Measurements from ENCODE around the gene G6PC2. TPM values are rescaled to one million over a fixed set of nuclear protein-coding genes. Genes with fewer than 3 reads are reported as not detected.

The G6PC2 gene
- total RNA-seq, 1 donor from 2014 or later, result not detected

- DNase-seq (ENCODE audit: low spot score in 2 of 2, unreplicated experiment in 2 of 2), result no peak
- peaks cover 9% of the 10 kb centered on the region for H3K36me3 Mint-ChIP-seq
- TF ChIP-seq CTCF (IDR thresholded peaks at IDR 0.05; ENCODE audit: unreplicated experiment), result no peak
- peaks cover 10% of the 10 kb centered on the region for H3K27me3 Mint-ChIP-seq (ENCODE audit: low read depth)
- no peaks in the 10 kb centered on the region for H3K9me3 Mint-ChIP-seq
- H3K27ac Mint-ChIP-seq, result no peak overlapping the region
- H3K4me1 Mint-ChIP-seq, result peaks cover 17% of the 10 kb centered on the region
- peak overlapping the region; percentile 91 for H3K4me3 Mint-ChIP-seq
These were observed 11.5 kb upstream of the G6PC2 start for GRCh38 chr2:168889635-168890005.

- TF ChIP-seq CTCF (IDR thresholded peaks at IDR 0.05; ENCODE audit: unreplicated experiment), result no peak
- Mint-ChIP-seq H3K9me3 (no peaks in the 10 kb centered on the region), H3K4me1 (peaks cover 17% of the 10 kb centered on the region), H3K27ac (peak within 1 kb of the TSS; percentile 54), H3K36me3 (peaks cover 8% of the 10 kb centered on the region), H3K4me3 (peak within 1 kb of the TSS; percentile 91), H3K27me3 (ENCODE audit: low read depth) (peaks cover 10% of the 10 kb centered on the region)
- DNase-seq (ENCODE audit: low spot score in 2 of 2, unreplicated experiment in 2 of 2), result peak; percentile 80 to 88
These were observed 10.9 kb upstream of the G6PC2 start, which contains the start of gene SPC25 for GRCh38 chr2:168890006-168890782. Gene SPC25, minus strand, starts transcription at chr2:168890430. Its CDS starts 911 bp downstream, at chr2:168889519.

- TF ChIP-seq CTCF (IDR thresholded peaks at IDR 0.05; ENCODE audit: unreplicated experiment), result no peak
- Mint-ChIP-seq H3K36me3 (peaks cover 5% of the 10 kb centered on the region), H3K4me3 (no peak overlapping the region), H3K27ac (no peak overlapping the region), H3K4me1 (peaks cover 17% of the 10 kb centered on the region), H3K9me3 (no peaks in the 10 kb centered on the region), H3K27me3 (ENCODE audit: low read depth) (peaks cover 10% of the 10 kb centered on the region)
- DNase-seq (ENCODE audit: low spot score in 2 of 2, unreplicated experiment in 2 of 2), result no peak
These were observed 8.8 kb upstream of the G6PC2 start for GRCh38 chr2:168892327-168892726.

DNA sequence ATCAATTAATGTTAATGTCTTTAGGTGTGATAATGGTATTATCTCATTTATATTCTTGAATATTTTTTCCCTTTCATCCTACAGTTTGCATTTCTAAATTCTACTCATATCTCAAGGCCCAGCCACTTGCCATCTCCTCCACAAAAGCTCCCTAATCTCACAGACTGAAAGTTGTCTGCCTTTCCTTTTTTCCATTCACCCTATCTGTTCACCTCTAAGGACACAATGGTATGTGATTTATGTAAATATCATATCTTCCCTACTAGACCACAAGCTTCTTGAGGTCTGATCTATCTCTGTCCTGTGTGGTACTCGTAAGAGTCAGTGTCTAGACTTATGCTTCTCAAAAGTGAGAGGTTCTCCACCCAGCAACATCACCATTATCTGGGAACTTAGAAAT is 7.0 kb upstream of the G6PC2 start:
- no peak for DNase-seq (ENCODE audit: low spot score in 2 of 2, unreplicated experiment in 2 of 2)
- no peak for TF ChIP-seq CTCF (IDR thresholded peaks at IDR 0.05; ENCODE audit: unreplicated experiment)
- H3K27me3 Mint-ChIP-seq (ENCODE audit: low read depth), result peaks cover 10% of the 10 kb centered on the region
- no peaks in the 10 kb centered on the region for H3K9me3 Mint-ChIP-seq
- no peak overlapping the region for H3K27ac Mint-ChIP-seq
- H3K4me3 Mint-ChIP-seq, result no peak overlapping the region
- peaks cover 16% of the 10 kb centered on the region for H3K4me1 Mint-ChIP-seq
- no peaks in the 10 kb centered on the region for H3K36me3 Mint-ChIP-seq

GRCh38 chr2:168894720-168895119 is 6.4 kb upstream of the G6PC2 start:
- no peak for DNase-seq (ENCODE audit: low spot score in 2 of 2, unreplicated experiment in 2 of 2)
- TF ChIP-seq CTCF (IDR thresholded peaks at IDR 0.05; ENCODE audit: unreplicated experiment), result no peak
- peaks cover 10% of the 10 kb centered on the region for H3K4me1 Mint-ChIP-seq
- no peaks in the 10 kb centered on the region for H3K9me3 Mint-ChIP-seq
- H3K27me3 Mint-ChIP-seq (ENCODE audit: low read depth), result peaks cover 10% of the 10 kb centered on the region
- no peak overlapping the region for H3K4me3 Mint-ChIP-seq
- no peaks in the 10 kb centered on the region for H3K36me3 Mint-ChIP-seq
- H3K27ac Mint-ChIP-seq, result no peak overlapping the region
